ENCODE measurements around the gene PPP6R2.
"Not testable (repeated sequence)": the region's sequence is repeated elsewhere in the genome, so short reads cannot be mapped to it uniquely, and the experiment has no call there.

The PPP6R2 gene

GRCh38 chr22:50425179-50425916 lies 82.2 kb downstream of the PPP6R2 start:
- TF ChIP-seq CTCF (IDR thresholded peaks at IDR 0.05; ENCODE audit: insufficient read depth, low read depth, low read length, missing control alignments): no peak
- DNase-seq (ENCODE audit: low read depth): no peak
- no peak overlapping the region for H3K4me3 ChIP-seq (ENCODE audit: low read length)

- no peak for TF ChIP-seq CTCF (IDR thresholded peaks at IDR 0.05; ENCODE audit: insufficient read depth, low read depth, low read length, missing control alignments)
- no peak overlapping the region for H3K4me3 ChIP-seq (ENCODE audit: low read length)
- no peak for DNase-seq (ENCODE audit: low read depth)
Measured at GRCh38 chr22:50432131-50432876, 89.2 kb downstream of the PPP6R2 start.

GRCh38 chr22:50432877-50433510 lies 89.9 kb downstream of the PPP6R2 start:
- DNase-seq (ENCODE audit: low read depth); H3K4me3 ChIP-seq (ENCODE audit: low read length): not testable (repeated sequence)

- TF ChIP-seq CTCF (IDR thresholded peaks at IDR 0.05; ENCODE audit: insufficient read depth, low read depth, low read length, missing control alignments): no peak
- no peak overlapping the region for H3K4me3 ChIP-seq (ENCODE audit: low read length)
- DNase-seq (ENCODE audit: low read depth): no peak
Measured at GRCh38 chr22:50434849-50435248, 91.7 kb downstream of the PPP6R2 start.

GRCh38 chr22:50435291-50436014 lies 92.3 kb downstream of the PPP6R2 start:
- DNase-seq (ENCODE audit: low read depth): peak; percentile 64
- TF ChIP-seq CTCF (IDR thresholded peaks at IDR 0.05; ENCODE audit: insufficient read depth, low read depth, low read length, missing control alignments): no peak
- no peak overlapping the region for H3K4me3 ChIP-seq (ENCODE audit: low read length)

- H3K4me3 ChIP-seq (ENCODE audit: low read length): no peak overlapping the region
- no peak for TF ChIP-seq CTCF (IDR thresholded peaks at IDR 0.05; ENCODE audit: insufficient read depth, low read depth, low read length, missing control alignments)
- no peak for DNase-seq (ENCODE audit: low read depth)
Measured at GRCh38 chr22:50436015-50436830, 93.1 kb downstream of the PPP6R2 start.

Measured in epithelial cell of esophagus (primary cell).